Esophagus muscularis mucosa (tissue), 3 donors: Measurements from ENCODE around the gene ATP1A3.

Experiments used
- POLR2AphosphoS5 ChIP-seq, 2 donors: sonication (generic); formaldehyde crosslinking; IDR thresholded peaks; one replicate each; pipeline ENCODE4 v1.6.1; 2017; ENCODE audit warnings: antibody characterized with exemption in 2 of 2
- TF ChIP-seq, protein P1 (sequence below), 3 experiments: fragments of 200-600 bp in 2 of 3; fragments of 450-650 bp in 1 of 3; sonication (generic) in 2 of 3; IDR thresholded peaks; one replicate each; pipeline ENCODE4 v1.5.1; 2017 to 2019; ENCODE audit warnings: antibody characterized with exemption in 3 of 3, mild to moderate bottlenecking in 2 of 3, moderate library complexity in 1 of 3

DNA sequence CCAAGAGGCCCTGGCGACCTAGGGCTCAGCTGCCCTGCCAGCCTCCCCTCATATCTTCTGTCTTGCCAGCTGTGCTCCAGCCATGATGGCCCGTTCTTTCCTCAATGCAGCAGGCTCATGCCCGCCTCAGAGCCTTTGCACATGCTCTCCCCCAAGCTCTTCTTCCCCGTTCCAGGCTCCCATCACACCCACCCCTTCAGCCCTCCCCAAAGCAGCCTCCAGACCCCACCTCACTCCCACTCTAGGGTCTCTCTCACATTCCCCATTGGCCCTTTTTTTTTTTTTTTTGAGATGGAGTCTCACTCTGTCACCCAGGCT is 29.9 kb upstream of the ATP1A3 start:
- TF ChIP-seq, protein P1, sequence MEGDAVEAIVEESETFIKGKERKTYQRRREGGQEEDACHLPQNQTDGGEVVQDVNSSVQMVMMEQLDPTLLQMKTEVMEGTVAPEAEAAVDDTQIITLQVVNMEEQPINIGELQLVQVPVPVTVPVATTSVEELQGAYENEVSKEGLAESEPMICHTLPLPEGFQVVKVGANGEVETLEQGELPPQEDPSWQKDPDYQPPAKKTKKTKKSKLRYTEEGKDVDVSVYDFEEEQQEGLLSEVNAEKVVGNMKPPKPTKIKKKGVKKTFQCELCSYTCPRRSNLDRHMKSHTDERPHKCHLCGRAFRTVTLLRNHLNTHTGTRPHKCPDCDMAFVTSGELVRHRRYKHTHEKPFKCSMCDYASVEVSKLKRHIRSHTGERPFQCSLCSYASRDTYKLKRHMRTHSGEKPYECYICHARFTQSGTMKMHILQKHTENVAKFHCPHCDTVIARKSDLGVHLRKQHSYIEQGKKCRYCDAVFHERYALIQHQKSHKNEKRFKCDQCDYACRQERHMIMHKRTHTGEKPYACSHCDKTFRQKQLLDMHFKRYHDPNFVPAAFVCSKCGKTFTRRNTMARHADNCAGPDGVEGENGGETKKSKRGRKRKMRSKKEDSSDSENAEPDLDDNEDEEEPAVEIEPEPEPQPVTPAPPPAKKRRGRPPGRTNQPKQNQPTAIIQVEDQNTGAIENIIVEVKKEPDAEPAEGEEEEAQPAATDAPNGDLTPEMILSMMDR (IDR thresholded peaks at IDR 0.05), result no peak
- no peak for TF ChIP-seq POLR2AphosphoS5 (IDR thresholded peaks at IDR 0.05)
